Activated CD4-positive, alpha-beta T cell treated with anti-CD3 and anti-CD28 coated beads for 24 hours (primary cell): Measurements from ENCODE around the gene TLCD3A.
A peak's percentile ranks its signal among the peaks of the same experiment; 100 is the strongest.
"Not testable (repeated sequence)": the region's sequence is repeated elsewhere in the genome, so short reads cannot be mapped to it uniquely, and the experiment has no call there.

Source experiments
- DNase-seq, 2 donors: peaks; one replicate each; pipeline ENCODE4 v3.0.0-alpha.2; 2020; ENCODE audit warnings: low read depth in 2 of 2

The TLCD3A gene

DNA sequence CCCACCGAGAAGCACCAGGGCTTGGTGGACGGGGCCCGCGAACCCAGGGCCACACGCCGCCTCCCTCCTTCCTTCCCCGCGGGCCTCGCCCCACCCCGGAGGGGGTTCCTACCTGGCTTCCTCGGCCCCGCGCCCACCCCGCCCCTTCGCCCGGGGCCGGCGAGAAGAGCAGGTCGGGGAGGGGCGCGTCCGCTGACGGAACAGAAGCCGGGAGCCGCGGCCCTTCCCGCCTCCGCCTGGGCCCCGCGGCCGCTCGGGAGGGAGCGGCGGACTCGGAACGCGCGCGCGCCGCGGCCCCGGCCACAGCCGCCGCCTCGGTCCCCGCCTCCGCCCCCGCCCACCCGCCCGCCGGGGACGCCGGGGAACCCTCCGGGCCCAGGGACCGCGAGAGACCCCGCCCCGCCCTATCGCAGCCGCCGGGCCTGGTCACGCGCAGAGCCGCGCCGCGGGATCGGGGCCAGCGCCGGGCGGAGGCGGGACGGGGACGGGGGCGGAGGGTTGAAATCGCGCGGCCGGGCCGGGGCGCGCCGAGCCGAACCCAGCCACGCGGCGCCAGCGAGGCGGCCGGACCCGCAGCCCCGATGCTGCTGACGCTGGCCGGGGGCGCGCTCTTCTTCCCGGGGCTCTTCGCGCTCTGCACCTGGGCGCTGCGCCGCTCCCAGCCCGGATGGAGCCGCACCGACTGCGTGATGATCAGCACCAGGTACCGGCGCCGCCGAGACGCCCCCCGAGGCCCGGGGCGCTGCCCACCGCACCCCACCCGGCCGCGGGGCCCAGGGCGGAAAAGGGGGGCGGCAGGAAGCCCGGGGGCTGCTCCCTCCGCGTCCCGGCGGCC, at the start of gene TLCD3A:
Gene TLCD3A (plus strand): TSS at position 530 of the 835 bp plus-strand sequence. CDS start 52 bp downstream, at position 582.
- DNase-seq = peak in 1 of 2 donors; percentile 46

DNA sequence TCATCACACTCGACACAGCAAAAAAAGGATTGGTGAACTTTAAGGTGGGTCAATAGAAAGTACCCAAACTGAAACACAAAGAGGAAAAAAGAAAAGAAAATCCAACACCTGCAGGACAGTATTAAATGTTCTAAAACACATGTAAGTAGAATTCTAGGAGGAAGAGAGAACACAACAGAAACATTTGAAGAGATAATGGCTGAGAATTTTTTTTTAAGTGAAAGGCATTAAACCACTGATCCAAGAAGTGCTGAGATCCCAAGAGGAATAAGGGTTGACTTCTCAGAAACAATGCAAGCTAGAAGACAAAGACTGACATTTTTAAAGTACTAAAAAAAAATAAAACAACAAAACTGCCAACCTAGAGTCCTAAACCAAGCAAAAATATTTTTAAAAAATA, 49.4 kb upstream of the TLCD3A start:
- no peak for DNase-seq

- no peak for DNase-seq
Measured at GRCh38 chr17:683499-684254, 48.7 kb upstream of the TLCD3A start.

GRCh38 chr17:685006-685405, 47.4 kb upstream of the TLCD3A start:
- DNase-seq = no peak

DNA sequence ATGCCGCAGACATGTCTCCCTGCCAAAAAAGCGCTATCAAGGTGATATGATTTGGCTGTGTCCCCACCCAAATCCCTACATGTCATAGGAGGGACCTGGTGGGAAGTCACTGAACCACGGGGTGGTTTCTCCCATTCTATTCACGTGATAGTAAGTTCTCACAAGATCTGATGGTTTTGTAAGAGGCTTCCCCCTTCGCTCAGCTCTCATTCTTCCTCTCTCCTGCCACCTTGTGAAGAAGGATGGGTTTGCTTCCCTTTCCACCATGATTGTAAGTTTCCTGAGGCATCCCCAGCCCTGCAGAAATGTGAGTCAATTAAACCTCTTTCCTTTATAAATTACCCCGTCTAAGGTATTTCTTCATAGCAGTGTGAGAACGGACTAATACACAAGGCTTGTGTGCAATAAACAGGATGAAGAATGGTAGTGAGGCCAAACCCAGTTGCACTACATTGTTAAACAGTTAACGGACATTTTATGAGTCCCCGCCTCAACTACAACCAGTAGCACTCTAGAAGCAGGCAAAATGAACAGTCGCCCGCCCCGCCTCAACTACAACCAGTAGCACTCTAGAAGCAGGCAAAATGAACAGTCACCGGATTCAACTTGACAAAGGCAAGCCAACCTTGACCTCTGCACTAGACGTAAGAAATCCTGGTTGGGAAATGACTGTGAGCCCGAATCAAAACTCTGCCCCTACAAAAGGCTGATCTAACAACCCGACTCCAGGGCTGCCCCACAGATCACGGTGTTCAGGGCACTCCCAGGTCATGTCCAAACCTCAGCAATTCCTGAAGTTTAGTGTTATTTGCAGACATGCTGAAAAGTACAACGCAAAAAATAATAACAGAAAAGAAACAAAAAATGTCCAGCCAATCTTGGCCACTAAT, 44.1 kb upstream of the TLCD3A start:
- DNase-seq = no peak

- no peak for DNase-seq
Measured at GRCh38 chr17:689556-690275, 42.7 kb upstream of the TLCD3A start.

GRCh38 chr17:690361-690760, 42.0 kb upstream of the TLCD3A start:
- no peak for DNase-seq

DNA sequence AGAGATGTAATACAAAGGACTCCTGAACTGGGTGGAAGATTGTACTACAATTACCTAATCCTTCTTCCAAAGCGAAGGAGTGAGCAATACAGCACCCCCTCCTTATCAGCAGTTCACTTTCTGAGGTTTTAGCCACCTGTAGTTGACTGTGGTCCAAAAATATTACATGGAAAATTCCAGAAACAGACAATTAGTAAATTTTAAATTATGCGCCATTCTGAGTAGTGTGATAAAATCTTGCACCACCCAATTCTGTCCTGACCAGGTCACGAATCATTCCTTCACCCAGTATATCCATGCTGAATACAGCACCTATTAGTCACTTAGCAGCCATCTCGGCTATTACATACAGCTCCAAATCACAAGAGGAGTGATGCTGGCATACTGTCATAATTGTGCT, 41.0 kb upstream of the TLCD3A start:
- no peak for DNase-seq

DNA sequence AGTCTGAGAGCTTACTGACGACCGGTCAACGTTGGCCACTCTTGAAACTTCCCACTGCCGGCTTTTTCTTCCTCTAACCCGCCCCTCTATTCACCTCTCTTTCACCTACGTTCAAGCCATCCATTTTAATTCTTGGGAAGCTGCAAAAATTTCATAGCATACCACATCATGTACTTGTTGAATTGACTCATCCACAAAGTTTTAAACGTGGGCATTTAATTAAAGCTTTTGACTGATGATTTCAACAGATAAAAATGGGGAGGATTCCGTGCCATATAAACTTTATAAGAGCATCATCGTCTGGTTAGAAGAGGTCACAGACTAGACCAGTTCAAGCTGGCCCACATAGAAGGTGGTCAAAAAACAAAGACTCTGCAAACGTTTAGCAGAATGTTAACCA, 40.3 kb upstream of the TLCD3A start:
- no peak for DNase-seq

DNA sequence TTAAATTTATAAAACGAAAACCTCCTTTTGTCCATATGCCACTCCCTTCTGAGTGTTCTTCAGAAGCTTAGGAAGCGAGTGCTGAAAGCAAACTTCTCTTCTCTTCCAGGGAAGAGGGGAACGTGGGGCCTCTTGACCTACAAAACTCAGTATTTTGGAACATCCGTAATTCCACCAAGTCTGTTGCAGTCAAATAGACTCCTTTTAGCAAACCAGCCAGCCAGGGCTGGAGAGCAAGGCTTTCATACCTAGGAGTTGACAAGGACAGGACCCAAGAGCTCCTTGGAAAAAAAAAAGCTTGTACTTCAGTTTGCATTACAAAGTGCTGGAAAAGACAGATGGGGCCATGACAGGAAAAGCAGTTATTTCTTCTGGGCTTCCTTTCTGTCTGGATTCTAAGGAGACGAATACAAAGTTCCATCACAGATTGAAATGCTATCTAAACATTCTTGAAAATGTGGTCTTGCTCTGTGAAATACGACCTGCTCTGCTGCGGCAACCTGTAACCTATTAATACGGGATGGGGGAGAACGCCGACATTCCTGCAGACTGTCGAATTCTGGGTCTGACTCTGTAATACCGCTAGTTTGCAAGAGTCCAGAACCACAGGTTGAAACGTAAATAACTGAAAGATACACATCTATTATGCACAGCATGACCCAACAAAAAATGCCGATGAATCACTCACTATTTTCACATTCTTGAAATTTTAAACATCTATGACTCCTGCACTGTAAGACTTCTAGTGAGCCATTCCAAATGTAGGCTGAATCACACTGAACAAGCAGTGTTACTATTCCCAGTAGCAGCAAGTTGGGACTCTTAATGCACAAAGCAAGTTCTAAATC, 38.4 kb upstream of the TLCD3A start:
- DNase-seq = no peak

- DNase-seq = no peak
Measured at GRCh38 chr17:696369-696768, 36.0 kb upstream of the TLCD3A start.

- DNase-seq = no peak
Measured at GRCh38 chr17:697682-698081, 34.7 kb upstream of the TLCD3A start.

- not testable (repeated sequence) for DNase-seq
Measured at GRCh38 chr17:698096-698495, 34.3 kb upstream of the TLCD3A start.

DNA sequence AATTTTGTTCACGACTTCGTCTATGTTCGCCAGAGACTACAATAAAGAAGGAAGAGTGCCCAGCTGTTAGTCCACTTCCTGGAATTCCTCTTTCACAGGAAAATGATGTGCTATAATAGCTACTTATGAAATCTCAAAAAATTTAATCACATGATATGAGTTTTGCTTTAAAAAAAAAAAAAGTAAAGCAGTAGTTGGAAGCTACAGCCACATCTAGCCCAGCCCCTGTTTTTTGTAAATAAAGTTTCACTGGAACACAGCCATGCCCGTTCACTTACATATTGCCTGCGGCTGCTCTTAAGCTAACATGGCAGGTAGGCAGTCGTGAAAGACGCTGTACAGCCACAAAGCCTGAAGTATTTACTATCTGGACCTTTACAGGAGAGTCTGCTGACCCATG, 33.1 kb upstream of the TLCD3A start:
- DNase-seq = no peak

DNA sequence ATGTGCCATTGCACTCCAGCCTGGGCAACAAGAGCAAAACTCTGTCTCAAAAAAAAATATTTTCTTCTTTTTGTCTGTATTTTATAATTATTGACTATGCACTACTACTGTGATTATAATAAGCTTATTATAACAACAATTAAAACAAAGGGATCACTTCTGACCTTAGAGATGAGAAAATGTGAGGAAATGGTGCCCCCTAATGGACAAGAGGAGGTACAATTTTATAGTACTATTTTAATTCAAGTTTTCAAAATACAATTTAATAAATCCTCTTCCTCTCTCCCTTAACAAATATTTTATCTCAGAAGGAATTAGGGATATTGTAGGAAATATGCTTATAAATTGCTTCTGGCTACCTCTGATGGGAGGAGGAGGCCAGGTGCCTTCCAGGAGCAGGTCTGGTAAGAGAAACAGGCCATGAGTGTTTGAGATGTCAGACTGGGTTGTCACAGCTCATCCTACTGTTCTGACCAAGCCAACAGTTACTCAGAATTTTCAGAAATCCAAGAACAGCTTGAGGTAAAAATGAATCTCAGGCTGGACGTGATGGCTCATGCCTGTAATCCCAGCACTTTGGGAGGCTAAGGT, 31.8 kb upstream of the TLCD3A start:
- no peak for DNase-seq

DNA sequence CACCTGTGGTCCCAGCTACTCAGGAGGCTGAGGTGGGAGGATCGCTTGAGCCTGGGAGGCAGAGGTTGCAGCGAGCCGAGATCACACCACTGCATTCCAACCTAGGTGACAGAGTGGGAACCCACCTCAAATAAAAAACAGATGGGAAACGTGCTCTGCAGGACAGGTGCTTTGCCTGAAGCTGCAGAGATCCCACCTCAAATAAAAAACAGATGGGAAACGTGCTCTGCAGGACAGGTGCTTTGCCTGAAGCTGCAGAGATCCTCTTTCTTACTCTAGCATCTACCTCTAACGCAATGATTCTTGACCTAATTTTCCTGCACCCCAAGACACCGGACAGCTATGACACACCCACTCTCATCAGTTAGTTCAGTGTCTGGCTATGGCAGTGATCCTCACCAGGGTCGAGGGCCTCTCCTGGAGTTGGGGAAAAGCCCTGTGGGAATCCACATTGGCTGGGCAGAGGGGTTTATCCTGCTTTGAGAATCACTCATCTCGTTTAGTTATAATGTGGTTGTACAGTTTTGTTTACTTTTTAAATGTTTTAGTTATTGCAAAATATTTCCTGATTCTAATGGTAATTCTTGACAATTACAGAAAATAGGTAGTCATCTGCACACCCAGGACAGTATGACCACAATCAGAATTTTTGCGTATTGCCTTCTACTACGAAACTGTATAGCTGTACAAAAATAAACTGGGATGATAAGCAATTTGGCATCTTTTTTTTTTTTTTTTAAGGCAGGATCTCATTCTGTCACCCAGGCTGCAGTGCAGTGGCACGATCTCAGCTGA, 29.1 kb upstream of the TLCD3A start:
- no peak for DNase-seq

DNA sequence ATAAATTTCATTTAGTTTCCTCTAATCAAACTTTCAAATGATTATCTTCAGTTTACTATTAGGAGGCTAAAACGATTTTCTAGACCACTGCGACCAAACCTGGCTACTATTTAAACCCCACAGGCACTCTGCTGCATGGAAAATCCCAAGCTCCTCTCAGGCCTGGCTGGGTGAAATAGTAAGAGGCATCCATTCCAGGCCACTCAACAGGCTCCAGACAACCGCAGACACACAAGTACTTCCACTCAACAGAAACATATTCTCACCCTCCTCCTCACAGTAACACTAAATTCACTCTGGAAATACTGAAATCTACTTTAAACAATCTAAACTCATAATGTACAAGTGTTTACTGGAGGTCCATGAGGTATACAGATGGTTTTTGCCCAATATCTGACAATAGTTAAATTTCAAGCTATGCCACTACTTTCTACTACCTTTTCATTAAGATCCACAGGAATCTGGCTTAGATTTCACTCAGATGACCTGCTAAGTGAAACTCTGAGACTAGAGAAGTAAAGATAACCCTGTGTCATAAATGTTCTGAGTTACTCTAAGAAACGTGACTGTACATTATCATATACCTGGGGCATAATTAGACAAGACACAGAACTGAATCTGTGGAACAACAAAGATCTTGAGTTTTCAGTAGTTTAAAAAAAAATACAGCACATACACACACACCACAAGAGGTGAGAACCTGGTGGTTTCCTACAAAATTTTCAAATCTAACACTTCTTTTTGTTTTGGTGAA, 28.1 kb upstream of the TLCD3A start:
- no peak for DNase-seq

- no peak for DNase-seq
Measured at GRCh38 chr17:705011-705410, 27.4 kb upstream of the TLCD3A start.

DNA sequence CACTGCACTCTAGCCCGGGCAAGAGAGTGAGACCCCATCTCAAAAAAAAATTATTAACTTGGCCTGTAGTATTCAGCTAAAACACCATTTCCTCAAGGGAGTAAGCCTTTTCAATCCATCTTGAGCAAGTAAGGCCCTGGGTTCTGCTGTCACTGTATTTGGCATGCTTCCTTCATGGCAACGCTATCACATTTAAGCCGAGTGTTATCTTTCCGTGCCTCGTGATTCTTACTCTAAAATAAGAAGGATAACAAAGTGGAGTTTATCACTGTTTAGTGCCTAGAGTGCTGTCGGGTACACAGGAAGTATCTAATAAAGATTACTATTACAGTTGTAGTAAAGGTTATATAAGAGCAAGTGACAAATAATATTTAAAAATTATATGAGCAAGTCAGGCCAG, 26.5 kb upstream of the TLCD3A start:
- DNase-seq = no peak
